22Rv1 (cell line): ENCODE results near the gene RPS27A.

ENCODE experiments used
- ZFX ChIP-seq: fragments of 450-650 bp; IDR thresholded peaks from 2 replicates; pipeline ENCODE4 v1.6.1; 2017; ENCODE audit warnings: antibody characterized with exemption, borderline replicate concordance
- TF ChIP-seq, protein P1 (sequence below): fragments of 450-650 bp; IDR thresholded peaks from 2 replicates; pipeline ENCODE4 v1.5.1; 2017; ENCODE audit warnings: mild to moderate bottlenecking

DNA sequence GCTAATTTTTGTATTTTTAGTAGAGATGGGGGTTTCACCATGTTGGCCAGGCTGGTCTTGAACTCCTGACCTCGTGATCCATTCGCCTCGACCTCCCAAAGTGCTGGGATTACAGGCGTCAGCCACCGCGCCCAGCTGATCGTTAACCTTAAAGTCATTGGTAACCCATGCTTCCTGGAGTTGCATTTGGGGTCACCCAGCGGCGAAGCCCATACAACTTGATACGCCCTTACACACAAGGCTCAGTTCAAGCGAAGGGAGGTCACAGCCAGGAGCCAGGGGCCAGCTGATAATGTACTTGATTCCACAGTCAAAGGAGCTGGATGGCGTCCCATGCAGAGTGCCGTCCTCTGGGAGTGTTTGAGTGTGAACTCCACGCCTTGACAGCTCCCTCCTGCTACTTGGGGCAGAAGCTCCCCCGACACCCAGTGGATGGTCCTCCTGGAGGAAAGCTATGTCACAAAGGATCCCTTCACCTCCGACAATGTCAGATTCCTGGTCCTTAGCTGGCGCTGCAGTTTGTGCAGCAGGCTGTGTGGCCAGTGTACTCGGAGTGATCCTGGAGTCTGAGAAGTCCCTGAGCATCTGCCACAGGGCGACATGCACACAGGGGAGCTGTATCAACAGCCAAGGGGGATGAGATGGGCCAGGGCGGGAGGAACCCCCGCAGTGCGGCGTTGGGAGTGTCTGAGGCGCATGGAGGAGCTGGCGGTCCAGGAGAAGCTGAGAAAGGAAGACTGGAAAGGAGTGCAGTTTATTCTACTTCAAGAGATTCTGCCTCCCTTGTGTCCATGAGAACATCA is 8.3 kb upstream of the RPS27A start:
- TF ChIP-seq, protein P1, sequence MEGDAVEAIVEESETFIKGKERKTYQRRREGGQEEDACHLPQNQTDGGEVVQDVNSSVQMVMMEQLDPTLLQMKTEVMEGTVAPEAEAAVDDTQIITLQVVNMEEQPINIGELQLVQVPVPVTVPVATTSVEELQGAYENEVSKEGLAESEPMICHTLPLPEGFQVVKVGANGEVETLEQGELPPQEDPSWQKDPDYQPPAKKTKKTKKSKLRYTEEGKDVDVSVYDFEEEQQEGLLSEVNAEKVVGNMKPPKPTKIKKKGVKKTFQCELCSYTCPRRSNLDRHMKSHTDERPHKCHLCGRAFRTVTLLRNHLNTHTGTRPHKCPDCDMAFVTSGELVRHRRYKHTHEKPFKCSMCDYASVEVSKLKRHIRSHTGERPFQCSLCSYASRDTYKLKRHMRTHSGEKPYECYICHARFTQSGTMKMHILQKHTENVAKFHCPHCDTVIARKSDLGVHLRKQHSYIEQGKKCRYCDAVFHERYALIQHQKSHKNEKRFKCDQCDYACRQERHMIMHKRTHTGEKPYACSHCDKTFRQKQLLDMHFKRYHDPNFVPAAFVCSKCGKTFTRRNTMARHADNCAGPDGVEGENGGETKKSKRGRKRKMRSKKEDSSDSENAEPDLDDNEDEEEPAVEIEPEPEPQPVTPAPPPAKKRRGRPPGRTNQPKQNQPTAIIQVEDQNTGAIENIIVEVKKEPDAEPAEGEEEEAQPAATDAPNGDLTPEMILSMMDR = no peak
- no peak for TF ChIP-seq ZFX
